PC-3 (cell line): ENCODE results near the gene EBLN2. TPM values are rescaled to one million over a fixed set of nuclear protein-coding genes. Genes with fewer than 3 reads are reported as not detected.
A peak's percentile ranks its signal among the peaks of the same experiment; 100 is the strongest.

Experiments used
- ATAC-seq: fragments of 200-7000 bp; cut with Tn5 transposase; 2 replicates; pipeline ENCODE4 v1.9.1; 2020; ENCODE audit warnings: mild to moderate bottlenecking, moderate library complexity
- BruUV-seq: library from RNA; stranded (reverse); fragments of 400-500 nt; replicated peaks from 2 replicates; lab custom pipeline; 2021; lab: Mats Ljungman, UMichigan
- CTCF ChIA-PET: fragments of 300-600 bp; sonication (Branson Sonifier 250); formaldehyde crosslinking; loops from one replicate; lab custom pipeline; 2022; ENCODE audit warnings: antibody characterized with exemption; lab: Charles Lee
- POLR2A ChIA-PET: fragments of 300-600 bp; sonication (Branson Sonifier 250); formaldehyde crosslinking; loops from one replicate; lab custom pipeline; 2022; ENCODE audit warnings: antibody characterized with exemption; ENCODE audit not compliant: unreplicated experiment; lab: Charles Lee
- DNase-seq: peaks from one replicate; pipeline ENCODE4 v3.0.0-alpha.2; 2015
- H2AFZ ChIP-seq: fragments of 300-600 bp; sonication (generic); 2 replicates; pipeline ENCODE4 v1.6.0; 2016; ENCODE audit warnings: antibody characterized with exemption, low read length
- H3F3A ChIP-seq: fragments of 300-600 bp; sonication (generic); one replicate; pipeline ENCODE4 v1.6.0; 2017; ENCODE audit warnings: antibody characterized with exemption, low read length, control low read depth, mild to moderate bottlenecking; ENCODE audit not compliant: unreplicated experiment
- H3K27ac ChIP-seq: fragments of 300-600 bp; sonication (generic); 2 replicates; pipeline ENCODE4 v1.5.1; 2016; ENCODE audit warnings: mild to moderate bottlenecking, low read length
- H3K27me3 ChIP-seq: fragments of 300-600 bp; sonication (generic); 2 replicates; pipeline ENCODE4 v1.6.1; 2016; ENCODE audit warnings: low read length, mixed read lengths
- H3K36me3 ChIP-seq: fragments of 300-600 bp; sonication (generic); 2 replicates; pipeline ENCODE4 v1.6.1; 2016; ENCODE audit warnings: low read depth, mixed run types, low read length, mixed read lengths
- H3K4me1 ChIP-seq: fragments of 300-600 bp; sonication (generic); 2 replicates; pipeline ENCODE4 v1.5.1; 2016; ENCODE audit warnings: low read length; ENCODE audit not compliant: insufficient read depth
- H3K4me2 ChIP-seq: fragments of 300-600 bp; sonication (generic); 2 replicates; pipeline ENCODE4 v1.6.0; 2016; ENCODE audit warnings: low read length
- H3K4me3 ChIP-seq: fragments of 300-600 bp; sonication (generic); 2 replicates; pipeline ENCODE4 v1.5.1; 2016; ENCODE audit warnings: mild to moderate bottlenecking, low read length, mixed read lengths
- H3K79me2 ChIP-seq: fragments of 300-600 bp; sonication (generic); 2 replicates; pipeline ENCODE4 v1.6.1; 2017; ENCODE audit warnings: low read length, mixed read lengths
- H3K9ac ChIP-seq: fragments of 300-600 bp; sonication (generic); 2 replicates; pipeline ENCODE4 v1.6.0; 2016; ENCODE audit warnings: mild to moderate bottlenecking, low read length
- H3K9me2 ChIP-seq: fragments of 300-600 bp; sonication (generic); replicated peaks from 2 replicates; pipeline ENCODE4 v1.6.1; 2016; ENCODE audit warnings: mixed run types, low read length, mixed read lengths
- H3K9me3 ChIP-seq: fragments of 300-600 bp; sonication (generic); 2 replicates; pipeline ENCODE4 v1.6.1; 2016; ENCODE audit warnings: low read length, mixed read lengths
- H4K20me1 ChIP-seq: fragments of 300-600 bp; sonication (generic); 2 replicates; pipeline ENCODE4 v1.6.1; 2016; ENCODE audit warnings: low read length, mixed read lengths
- EZH2 ChIP-seq: fragments of 300-600 bp; sonication (generic); IDR thresholded peaks from one replicate; pipeline ENCODE4 v1.6.1; 2017; ENCODE audit warnings: antibody characterized with exemption, mild to moderate bottlenecking, low read length; ENCODE audit not compliant: unreplicated experiment
- EZH2phosphoT487 ChIP-seq: fragments of 300-600 bp; sonication (generic); IDR thresholded peaks from 2 replicates; pipeline ENCODE4 v1.6.1; 2018; ENCODE audit warnings: mild to moderate bottlenecking, antibody characterized with exemption, low read length, borderline replicate concordance
- intact Hi-C: fragments of 100-400 bp; cut with micrococcal nuclease; formaldehyde crosslinking; loops from 2 replicates; pipeline ENCODE4 v1.9.0; 2023
- total RNA-seq: library from RNA; depleted of rRNA; stranded (reverse); fragments of >200 nt; gene quantifications from 2 replicates; pipeline ENCODE4 v1.2.3, GENCODE V29; 2014
- TF ChIP-seq, protein P1 (sequence below): fragments of 300-600 bp; sonication (generic); conservative IDR thresholded peaks from 2 replicates; pipeline ENCODE4 v1.5.1; 2017; ENCODE audit warnings: antibody characterized with exemption, low read depth, mild to moderate bottlenecking, low read length

Gene EBLN2
- total RNA-seq, 1 experiment from 2014 or later: 6.2 TPM

DNA sequence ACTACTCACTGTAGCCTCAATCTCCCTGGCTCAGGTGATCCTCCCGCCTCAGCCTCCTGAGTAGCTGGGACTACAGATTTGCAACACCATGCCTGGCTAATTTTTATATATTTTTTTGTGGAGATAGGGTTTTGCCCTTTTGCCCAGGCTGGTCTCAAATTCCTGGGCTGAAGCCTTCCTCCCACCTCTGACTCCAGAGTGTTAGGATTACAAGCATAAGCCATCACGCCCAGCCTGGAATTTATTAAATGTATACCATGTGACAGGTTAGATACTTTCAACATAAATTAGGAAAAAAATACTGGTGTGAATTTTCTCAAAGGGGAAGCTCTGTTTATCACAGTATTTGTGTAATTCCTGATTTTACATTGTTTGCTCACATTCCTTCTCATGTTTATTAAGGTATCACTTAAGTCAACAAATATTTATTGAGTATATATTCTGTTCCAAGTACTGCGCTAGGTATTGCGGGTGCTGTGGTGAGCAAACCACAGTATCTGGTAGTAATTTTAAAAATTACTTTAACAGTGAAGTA, 40.1 kb upstream of the EBLN2 start:
- peaks cover 79% of the 10 kb centered on the region for H4K20me1 ChIP-seq
- peaks cover 100% of the 10 kb centered on the region for H3K79me2 ChIP-seq
- DNase-seq: peak; percentile 16
- no peak overlapping the region for H3K9ac ChIP-seq
- no peak overlapping the region for H3K27ac ChIP-seq
- no peaks in the 10 kb centered on the region for H3K9me3 ChIP-seq
- peaks cover 10% of the 10 kb centered on the region; the same call in 1 of the 2 replicates for H3K36me3 ChIP-seq
- POLR2A ChIA-PET: no interaction called here
- H3K4me2 ChIP-seq: no peak overlapping the region
- H3K4me3 ChIP-seq: no peak overlapping the region
- BruUV-seq: no TSS peak
- H3K4me1 ChIP-seq: peaks cover 15% of the 10 kb centered on the region
- ATAC-seq: peak; percentile 61
- H2AFZ ChIP-seq: no peak overlapping the region
- CTCF ChIA-PET: no interaction called here
- H3K27me3 ChIP-seq: no peaks in the 10 kb centered on the region
- H3K9me2 ChIP-seq: no peaks in the 10 kb centered on the region
- TF ChIP-seq EZH2phosphoT487 (no peak), EZH2 (no peak)
- TF ChIP-seq, protein P1, sequence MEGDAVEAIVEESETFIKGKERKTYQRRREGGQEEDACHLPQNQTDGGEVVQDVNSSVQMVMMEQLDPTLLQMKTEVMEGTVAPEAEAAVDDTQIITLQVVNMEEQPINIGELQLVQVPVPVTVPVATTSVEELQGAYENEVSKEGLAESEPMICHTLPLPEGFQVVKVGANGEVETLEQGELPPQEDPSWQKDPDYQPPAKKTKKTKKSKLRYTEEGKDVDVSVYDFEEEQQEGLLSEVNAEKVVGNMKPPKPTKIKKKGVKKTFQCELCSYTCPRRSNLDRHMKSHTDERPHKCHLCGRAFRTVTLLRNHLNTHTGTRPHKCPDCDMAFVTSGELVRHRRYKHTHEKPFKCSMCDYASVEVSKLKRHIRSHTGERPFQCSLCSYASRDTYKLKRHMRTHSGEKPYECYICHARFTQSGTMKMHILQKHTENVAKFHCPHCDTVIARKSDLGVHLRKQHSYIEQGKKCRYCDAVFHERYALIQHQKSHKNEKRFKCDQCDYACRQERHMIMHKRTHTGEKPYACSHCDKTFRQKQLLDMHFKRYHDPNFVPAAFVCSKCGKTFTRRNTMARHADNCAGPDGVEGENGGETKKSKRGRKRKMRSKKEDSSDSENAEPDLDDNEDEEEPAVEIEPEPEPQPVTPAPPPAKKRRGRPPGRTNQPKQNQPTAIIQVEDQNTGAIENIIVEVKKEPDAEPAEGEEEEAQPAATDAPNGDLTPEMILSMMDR: no peak
- H3F3A ChIP-seq: no peaks in the 10 kb centered on the region
- intact Hi-C loops: no loop called here

DNA sequence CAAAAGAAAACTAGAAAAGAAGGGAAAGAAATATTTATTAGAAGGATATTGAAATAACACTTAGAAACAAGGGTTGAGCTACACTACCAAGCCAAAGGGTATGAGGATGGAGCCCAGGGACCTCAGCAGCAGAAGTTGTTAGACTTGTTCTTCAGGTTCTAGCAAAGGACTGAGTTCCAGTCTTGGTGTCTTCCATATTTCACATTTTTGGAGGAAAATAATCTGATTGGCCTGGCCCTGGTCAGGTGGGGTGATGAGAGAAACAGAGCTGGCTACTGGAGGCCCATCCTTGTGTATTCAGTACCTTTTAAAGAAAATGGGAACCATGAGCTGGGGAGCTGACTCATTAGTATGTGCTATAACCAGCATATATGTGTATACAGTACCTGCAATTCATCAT, 36.6 kb upstream of the EBLN2 start:
- intact Hi-C loops: no loop called here
- no TSS peak for BruUV-seq
- CTCF ChIA-PET: no interaction called here

More for the DNA sequence above, 36.6 kb upstream of the EBLN2 start:
- peaks cover 69% of the 10 kb centered on the region for H4K20me1 ChIP-seq
- no peaks in the 10 kb centered on the region for H3K9me2 ChIP-seq
- no peak overlapping the region for H3K9ac ChIP-seq
- H3K9me3 ChIP-seq: no peaks in the 10 kb centered on the region
- peaks cover 24% of the 10 kb centered on the region for H3K4me1 ChIP-seq
- no peaks in the 10 kb centered on the region for H3K27me3 ChIP-seq
- H3F3A ChIP-seq: no peaks in the 10 kb centered on the region
- POLR2A ChIA-PET: interaction anchor here (0.5 kb wide), 1 partner anchor 28 kb away, joined by 3 read pairs; no protein-coding TSS in a partner anchor
- H3K4me3 ChIP-seq: no peak overlapping the region
- H3K4me2 ChIP-seq: 0 out of 2 replicates have a peak overlapping the region, but pooled peaks have one; percentile 10
- no peak overlapping the region for H2AFZ ChIP-seq
- TF ChIP-seq EZH2phosphoT487 (no peak), EZH2 (no peak)
- TF ChIP-seq, protein P1: no peak
- no peak overlapping the region for H3K27ac ChIP-seq
- H3K79me2 ChIP-seq: peaks cover 100% of the 10 kb centered on the region
- DNase-seq: peak; percentile 63
- ATAC-seq: peak; percentile 20; the same call in 1 of the 2 replicates
- H3K36me3 ChIP-seq: peaks cover 8% of the 10 kb centered on the region
